Measurements from ENCODE around the gene GSTM2. TPM values are rescaled to one million over a fixed set of nuclear protein-coding genes. Genes with fewer than 3 reads are reported as not detected.

The GSTM2 gene
- total and polyA plus RNA-seq, 2 donors (not counting 3 experiments of a cell fraction or from before 2014, with no cell fraction given): 21.5 to 23.6 TPM

GRCh38 chr1:109625176-109625575, 42.7 kb upstream of the GSTM2 start:
- Histone ChIP-seq H3K79me2 (ENCODE audit: control insufficient read depth, insufficient read depth, low read length) (peaks cover 47% of the 10 kb centered on the region), H3K4me2 (ENCODE audit: insufficient read depth, low read length) (no peak overlapping the region), H3K9me3 (replicated peaks; ENCODE audit: control insufficient read depth, insufficient read depth, low read length) (no peaks in the 10 kb centered on the region), H3K9me1 (replicated peaks; ENCODE audit: control insufficient read depth, extremely low read depth, insufficient read depth, low read length) (no peaks in the 10 kb centered on the region), H3K9ac (replicated peaks; ENCODE audit: extremely low read depth, insufficient read depth, low read length) (no peak overlapping the region), H4K20me1 (replicated peaks; ENCODE audit: control insufficient read depth, extremely low read depth, insufficient read depth, low read length) (no peaks in the 10 kb centered on the region), H3K4me3 (replicated peaks in 1 of 3; ENCODE audit: insufficient read depth in 1 of 3, low read depth in 1 of 3, low read length in 3 of 3) (no peak overlapping the region), H2AFZ (ENCODE audit: low read depth, low read length) (no peak overlapping the region), H3K27ac (ENCODE audit: insufficient read depth, low read depth, low read length) (no peak overlapping the region), H3K27me3 (ENCODE audit: control insufficient read depth in 2 of 2, insufficient read depth in 2 of 2, low read length in 2 of 2) (no peaks in the 10 kb centered on the region), H3K36me3 (ENCODE audit: control insufficient read depth in 2 of 2, extremely low read depth in 1 of 2, insufficient read depth in 2 of 2, low read length in 2 of 2) (peaks cover 0 to 31% of the 10 kb centered on the region in 2 experiments), H3K4me1 (ENCODE audit: control insufficient read depth, extremely low read depth, insufficient read depth, low read length) (peaks cover 8% of the 10 kb centered on the region)
- CTCF ChIA-PET: interaction anchor here (1.4 to 3.3 kb wide), 5 partner anchors 15 to 359 kb away, joined by 6 to 23 read pairs (median 8); partner anchors contain the start of genes AHCYL1 and GNAI3
- DNase-seq (ENCODE audit: low read depth, low spot score) (no peak), FAIRE-seq (no peak)
- POLR2A ChIA-PET: no interaction called here
- dilution Hi-C loops (cut with MboI; ENCODE audit: extremely low pct_ligation_motif_present, low sequenced_read_pairs) (no loop called here), intact Hi-C loops (cut with micrococcal nuclease) (no loop called here)
- BruUV-seq (replicated peaks): no TSS peak
- TF ChIP-seq FOS (IDR thresholded peaks at IDR 0.05; ENCODE audit: borderline replicate concordance, insufficient read depth, low read length): no peak
- TF ChIP-seq POLR2A (IDR thresholded peaks at IDR 0.05; ENCODE audit: low read depth, low read length): no peak
- TF ChIP-seq GATA2 (IDR thresholded peaks at IDR 0.05; ENCODE audit: insufficient read depth, insufficient read length, low read depth, low read length): no peak
- no peak for TF ChIP-seq CTCF (IDR thresholded peaks at IDR 0.05; ENCODE audit: extremely low read depth in 1 of 2, insufficient read depth in 1 of 2, low read depth in 1 of 2, low read length in 2 of 2)
- no peak for TF ChIP-seq EZH2 (IDR thresholded peaks at IDR 0.05; ENCODE audit: borderline replicate concordance, low read depth, low read length, severe bottlenecking)
- no peak for TF ChIP-seq MYC (IDR thresholded peaks at IDR 0.05; ENCODE audit: low read depth, low read length)
- TF ChIP-seq, protein P1, sequence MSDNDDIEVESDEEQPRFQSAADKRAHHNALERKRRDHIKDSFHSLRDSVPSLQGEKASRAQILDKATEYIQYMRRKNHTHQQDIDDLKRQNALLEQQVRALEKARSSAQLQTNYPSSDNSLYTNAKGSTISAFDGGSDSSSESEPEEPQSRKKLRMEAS (IDR thresholded peaks at IDR 0.05; ENCODE audit: insufficient read depth, insufficient read length): no peak
- no peak for TF ChIP-seq POLR2AphosphoS5 (IDR thresholded peaks at IDR 0.05; ENCODE audit: insufficient read depth, low read depth, low read length)
- TF ChIP-seq JUN (IDR thresholded peaks at IDR 0.05; ENCODE audit: borderline replicate concordance, insufficient read depth, insufficient read length, low read depth): no peak
